Measurements from ENCODE around the gene ADCYAP1.
"Not testable (repeated sequence)": the region's sequence is repeated elsewhere in the genome, so short reads cannot be mapped to it uniquely, and the experiment has no call there.

The ADCYAP1 gene

DNA sequence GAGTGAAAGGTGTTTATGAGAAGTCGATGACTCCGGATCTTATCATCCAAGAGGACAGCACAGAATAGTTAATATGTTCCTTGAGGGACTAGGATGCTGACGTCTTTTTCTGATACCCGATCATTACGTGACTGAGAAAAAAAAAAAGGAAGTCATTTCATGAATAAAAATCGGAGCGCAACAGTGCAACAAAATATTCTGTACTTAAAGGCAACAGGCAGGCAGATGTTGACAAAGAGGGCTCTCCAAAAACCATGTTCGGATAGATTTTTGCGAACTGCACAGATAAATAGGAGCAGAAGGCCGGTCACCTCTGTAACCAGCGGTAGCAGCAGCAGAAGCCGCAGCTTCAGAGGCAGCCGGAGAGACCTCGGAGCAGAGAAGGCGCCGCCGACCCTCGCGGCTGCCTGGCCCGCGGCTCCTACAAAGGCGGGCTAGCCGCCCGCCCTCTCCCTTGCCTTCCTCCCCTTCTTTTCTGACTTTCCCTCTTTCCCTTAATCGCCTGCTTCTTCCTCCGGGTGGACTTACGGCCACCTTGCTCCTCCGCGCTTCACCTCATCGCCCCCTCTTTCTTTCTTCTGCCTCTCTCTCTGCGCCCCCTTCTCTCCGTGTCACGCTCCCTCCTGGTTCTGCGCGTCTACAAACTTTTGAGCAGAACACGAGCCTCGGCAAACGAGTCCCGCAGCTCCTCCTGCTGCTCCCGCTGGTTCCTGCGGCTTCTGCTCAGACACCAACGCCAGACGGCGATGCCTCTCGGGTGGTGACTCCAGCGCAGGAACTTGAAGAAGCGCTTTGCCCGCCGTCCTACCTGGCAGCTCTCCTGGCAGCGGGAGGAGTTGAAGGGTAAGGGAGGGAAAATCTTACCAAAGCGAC is at the start of gene ADCYAP1:
Gene ADCYAP1 (plus strand): TSS at position 654 of the 873 bp plus-strand sequence. CDS start 516 bp downstream, outside the sequence.
- peak; percentile 82 for DNase-seq (ENCODE audit: low spot score)

DNA sequence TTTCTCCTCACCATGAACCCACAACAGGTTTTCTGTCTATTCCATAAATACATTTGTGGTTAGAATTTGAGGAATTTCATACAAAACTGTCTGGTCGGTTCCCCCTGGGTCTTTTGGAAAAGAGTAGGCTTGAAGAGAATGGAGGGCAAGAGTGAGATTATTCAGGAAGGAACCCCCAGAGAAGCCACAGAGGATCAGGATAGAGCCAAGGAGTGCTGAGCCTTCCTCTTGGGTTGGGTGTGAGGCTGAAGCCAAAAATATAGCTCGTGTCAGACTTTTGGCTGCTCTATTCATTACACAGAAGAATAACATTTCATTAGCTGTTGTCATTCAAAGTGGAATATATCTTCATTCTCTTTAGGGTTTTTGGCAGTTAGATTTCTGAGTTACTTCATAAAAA is 46.7 kb upstream of the ADCYAP1 start:
- DNase-seq (ENCODE audit: low spot score), result no peak

DNA sequence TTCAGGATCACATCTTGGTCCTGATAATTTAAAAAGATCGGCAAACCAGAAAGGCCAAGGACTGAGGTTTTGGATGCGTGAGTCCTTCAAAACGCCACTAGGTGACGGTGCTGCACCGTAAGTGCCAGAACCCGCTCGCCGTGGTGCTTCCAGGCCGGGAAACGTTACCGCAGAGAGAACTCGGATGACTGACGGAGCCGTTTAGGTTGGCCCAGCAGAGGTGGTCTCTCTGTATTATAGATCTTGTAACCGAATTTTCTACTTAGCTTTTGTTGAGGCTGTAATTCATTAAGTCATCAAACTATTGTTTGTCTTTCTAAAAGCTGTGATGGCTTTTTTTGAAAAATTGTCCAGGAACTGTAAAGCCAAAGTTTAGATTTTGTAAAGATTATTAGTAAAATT is 39.8 kb upstream of the ADCYAP1 start:
- DNase-seq (ENCODE audit: low spot score), result peak; percentile 75

DNA sequence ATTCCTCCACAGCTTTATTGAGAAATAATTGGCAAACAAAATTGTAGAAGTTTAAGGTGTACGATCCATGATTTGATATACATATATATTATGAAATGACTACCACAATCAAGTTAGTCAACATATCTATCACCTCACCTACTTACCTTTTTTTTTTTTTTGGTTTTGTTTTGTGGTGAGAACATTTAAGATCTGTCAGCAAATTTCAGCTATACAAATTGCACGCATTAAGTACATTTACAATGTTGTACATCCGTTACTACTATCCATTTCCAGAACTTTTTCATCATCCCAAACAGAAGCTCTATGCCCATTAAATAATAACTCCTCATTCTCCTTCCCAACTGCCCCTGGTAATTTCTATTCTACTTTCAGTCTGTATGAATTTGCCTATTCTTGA is 37.4 kb upstream of the ADCYAP1 start:
- no peak for DNase-seq (ENCODE audit: low spot score)

DNA sequence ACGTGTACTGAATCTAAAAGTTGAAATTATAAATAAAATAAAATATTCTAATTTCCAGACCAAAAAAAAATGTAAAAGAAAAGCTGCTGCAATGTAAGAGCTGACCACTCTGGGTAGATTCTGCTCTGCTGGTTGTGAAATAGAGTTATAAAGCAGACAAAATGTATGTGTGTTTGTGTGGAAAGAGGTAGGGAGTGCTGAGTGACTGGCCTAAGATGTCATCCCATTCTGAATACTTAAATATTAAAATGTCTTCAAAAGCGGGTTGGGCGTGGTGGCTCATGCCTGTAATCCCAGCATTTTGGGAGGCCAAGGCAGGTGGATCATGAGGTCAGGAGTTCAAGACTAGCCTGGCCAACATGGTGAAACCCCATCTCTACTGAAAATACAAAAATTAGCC is 31.2 kb upstream of the ADCYAP1 start:
- not testable (repeated sequence) for DNase-seq (ENCODE audit: low spot score)

DNA sequence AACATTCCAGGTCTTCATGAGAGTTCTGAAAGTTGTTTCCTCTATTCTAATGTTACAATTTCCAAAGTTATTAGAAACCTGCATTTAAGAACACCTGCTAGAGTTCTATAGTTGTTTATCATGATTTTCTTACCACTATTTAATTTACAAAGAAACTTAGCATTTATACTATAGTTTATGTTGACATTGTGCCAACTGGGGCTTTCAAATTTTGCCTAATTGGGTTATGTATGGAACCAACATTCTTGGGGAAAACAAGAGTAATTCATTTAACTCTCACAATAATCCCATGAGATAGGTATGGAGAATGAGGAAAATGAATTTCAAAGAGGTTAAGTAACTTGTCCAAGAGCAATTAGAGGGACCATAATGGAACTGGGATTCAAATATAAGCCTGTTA is 28.8 kb upstream of the ADCYAP1 start:
- DNase-seq (ENCODE audit: low spot score), result no peak

DNA sequence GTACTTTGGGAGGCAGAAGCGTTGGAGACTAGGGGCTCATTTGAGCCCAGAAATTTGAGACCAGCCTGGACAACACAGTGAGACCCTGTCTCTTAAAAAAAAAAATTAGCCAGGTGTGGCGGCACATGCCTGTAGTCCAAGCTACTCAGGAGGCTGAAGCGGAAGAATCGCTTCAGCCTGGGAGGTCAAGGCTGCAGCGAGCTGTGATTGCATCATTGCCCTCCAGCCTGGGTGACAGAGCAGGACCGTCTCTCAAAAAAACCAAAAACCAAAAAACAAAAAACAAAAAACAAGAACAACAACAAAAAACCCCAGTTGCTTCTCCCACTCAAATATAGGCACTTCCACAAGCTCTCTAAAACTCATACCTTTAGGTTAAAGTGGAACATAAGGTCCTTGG is 27.4 kb upstream of the ADCYAP1 start:
- DNase-seq (ENCODE audit: low spot score), result no peak

DNA sequence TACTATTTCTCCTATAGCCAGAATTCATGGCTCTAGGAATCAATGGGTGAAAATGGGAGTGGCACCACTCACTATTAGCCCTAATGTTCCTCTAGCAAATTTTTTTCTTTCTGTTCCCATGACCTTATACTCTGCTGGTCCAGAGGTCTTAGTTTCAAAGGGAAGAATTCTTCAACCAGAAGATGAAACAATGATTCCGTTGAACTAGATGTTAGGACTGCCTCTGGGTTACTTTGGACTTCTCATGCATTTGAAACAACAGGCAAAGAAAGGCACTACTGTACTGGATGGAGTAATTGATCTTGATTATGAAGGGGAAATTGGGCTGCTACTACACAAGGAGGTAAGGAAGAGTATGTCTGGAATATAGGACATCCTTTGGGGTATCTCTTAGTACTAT is 18.6 kb upstream of the ADCYAP1 start:
- DNase-seq (ENCODE audit: low spot score), result no peak

DNA sequence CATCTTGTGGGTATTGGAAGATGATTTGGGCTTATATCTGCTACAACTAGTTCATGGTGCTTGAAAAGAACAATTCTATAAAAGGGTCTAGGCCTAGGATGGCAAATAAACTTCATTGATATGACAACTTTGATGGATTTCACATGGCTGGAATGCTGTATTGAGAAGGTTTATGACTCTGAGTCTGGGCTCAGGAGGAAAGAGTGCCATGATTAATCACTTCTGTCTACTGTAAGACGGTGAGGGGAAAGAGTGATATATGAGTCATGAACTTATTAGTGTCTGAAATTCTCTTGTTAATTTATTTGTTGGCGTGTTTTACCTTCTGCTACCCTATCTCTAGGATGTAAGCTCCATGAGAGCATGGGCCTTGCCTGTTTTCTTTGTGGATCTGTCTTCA is 17.0 kb upstream of the ADCYAP1 start:
- no peak for DNase-seq (ENCODE audit: low spot score)

DNA sequence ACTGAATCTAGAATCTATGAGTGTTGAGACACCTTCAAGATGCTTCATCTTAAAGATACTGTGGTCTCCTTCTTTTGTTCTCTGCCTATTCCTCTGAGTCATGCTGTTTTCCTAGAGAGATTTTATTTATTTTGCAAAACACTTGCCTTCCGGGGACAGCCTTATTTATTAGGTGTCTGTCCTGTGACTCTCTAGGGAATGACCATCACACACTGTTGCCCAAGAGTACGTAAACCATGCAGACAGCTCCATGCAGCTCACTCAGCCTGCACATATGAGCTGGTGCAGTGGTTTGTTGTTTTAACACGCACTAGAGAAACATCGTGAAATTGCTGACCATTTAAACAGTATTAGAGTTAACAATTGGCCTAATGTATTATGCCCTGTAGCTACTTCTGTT is 12.4 kb upstream of the ADCYAP1 start:
- DNase-seq (ENCODE audit: low spot score), result no peak

DNA sequence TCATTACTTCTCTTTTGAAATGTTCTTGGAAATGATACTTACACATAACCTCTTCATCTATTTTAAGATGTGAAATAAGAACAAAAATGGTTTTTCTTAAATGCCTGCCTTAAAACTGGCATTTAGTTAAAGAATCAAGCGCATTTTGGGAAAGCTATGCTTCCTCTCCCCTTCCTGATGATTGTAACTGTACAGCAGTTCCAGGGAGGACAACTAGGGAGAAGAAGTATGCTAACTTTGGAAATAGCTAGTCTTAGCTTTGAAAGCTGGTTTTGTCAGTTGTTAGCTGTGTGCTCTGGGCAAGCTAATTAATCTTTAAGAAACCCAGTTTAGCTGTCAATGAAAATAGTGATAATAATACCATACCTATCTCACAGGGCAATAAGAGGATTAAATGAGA is 8.4 kb upstream of the ADCYAP1 start:
- DNase-seq (ENCODE audit: low spot score), result no peak

DNA sequence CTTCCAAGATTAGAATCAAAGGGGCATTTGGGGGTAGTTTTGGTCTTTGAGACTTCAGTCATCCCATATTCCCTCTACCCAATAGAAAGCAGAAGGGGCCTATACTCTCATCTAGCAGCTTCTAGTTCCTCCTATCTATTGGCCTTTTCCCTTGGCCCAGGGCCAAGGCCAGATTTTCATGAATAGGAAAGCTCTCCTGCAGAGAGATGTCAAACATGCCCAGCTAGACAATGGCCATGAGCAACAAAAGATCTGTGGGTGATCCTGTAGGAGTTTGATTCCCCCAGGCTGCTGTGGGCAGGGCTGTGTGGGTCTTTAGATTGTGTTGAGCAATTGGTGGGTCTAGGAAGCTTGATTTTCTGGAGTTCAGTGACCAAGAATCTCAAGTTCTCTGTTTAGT is 2.9 kb upstream of the ADCYAP1 start:
- DNase-seq (ENCODE audit: low spot score), result no peak

DNA sequence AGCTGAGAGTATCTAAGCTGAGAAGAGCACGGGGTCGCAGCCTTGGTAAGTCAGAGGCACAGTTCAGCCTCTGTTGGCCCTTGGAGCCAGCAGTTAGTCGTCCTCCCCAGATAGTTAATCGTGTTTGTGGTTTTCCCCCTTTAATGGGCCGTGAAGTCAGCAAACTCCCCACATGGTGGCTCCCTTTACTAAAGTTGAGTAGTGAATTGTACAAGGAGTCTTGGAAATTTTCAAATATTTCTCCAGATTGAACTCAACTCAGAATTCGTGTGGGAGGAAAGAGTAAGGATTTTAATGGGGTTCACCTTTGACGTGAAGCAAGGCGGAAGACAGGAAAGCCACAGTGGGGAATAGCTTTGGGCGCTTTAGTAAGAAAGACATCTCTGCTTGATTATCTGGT is 2.4 kb upstream of the ADCYAP1 start:
- DNase-seq (ENCODE audit: low spot score), result peak; percentile 49

DNA sequence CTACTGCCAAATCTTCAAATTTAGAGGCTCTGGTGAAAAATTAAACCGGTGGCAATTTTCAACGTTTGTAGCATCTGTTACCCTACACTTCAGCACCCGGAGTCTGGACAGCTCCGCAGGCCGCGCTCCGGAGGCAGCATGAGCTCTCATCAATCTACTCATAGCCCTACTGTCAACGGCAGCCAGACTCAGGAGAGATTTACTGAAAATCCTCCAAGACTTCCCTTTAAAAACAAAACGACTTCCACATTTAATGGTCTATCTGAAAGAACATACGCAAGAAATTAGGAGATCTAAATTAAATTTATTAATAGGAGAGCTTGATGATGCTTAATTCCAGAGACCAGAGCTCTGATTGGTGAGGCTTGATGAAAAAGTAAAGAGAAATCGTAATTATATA is 970 bp upstream of the ADCYAP1 start:
- DNase-seq (ENCODE audit: low spot score), result peak; percentile 79

DNA sequence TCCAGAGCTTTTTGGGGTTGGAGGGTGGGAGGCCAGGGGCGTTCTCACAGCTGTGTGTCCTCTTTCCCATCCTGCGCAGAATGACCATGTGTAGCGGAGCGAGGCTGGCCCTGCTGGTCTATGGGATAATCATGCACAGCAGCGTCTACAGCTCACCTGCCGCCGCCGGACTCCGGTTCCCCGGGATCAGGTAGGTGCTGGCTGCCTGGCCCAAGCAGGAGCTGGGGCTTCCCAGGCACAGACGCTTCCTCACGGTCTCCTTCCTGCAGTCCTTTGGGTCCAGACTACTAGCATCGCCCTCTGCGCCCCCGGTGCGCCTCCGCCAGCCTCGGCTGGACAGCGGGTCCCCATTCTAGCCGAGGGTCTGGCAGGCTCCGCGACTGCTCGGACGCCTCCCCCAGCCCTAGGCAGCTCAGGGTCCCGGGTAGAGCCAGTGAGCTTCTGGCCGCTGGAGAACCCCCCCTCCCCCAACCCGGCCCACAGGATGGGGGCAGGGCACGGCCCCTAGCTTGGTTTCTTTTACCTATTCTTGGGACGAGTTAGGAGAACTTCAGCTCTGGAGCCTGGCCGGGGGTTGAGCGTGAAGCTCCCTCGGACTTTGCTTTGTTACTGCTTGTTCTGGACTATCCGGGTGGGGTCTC is 756 bp downstream of the ADCYAP1 start:
- DNase-seq (ENCODE audit: low spot score), result peak; percentile 46

DNA sequence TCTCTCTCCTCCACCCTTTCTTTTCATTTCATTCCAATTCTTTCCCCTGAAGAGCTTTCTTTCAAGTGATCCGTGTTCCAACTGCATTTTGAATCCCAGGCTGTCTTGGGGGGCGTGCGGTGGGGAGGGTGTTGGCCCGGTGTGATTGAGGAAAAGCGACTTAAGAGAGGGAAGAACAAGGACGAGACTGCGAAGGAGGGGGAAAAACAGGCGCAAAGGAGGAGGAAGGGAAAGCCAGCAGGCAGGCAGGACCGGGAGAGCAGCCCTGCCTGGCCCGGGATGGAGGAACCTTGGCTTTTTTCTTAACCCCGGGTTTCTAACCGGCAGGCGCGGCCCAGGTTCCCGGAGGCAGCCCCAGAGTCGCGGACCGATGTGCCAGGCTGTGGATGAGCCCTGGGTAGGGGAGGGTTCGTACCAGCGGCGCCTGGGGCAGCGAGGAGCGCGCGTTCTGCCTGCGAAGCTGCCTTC is 1.3 kb downstream of the ADCYAP1 start:
- DNase-seq (ENCODE audit: low spot score), result peak; percentile 62

DNA sequence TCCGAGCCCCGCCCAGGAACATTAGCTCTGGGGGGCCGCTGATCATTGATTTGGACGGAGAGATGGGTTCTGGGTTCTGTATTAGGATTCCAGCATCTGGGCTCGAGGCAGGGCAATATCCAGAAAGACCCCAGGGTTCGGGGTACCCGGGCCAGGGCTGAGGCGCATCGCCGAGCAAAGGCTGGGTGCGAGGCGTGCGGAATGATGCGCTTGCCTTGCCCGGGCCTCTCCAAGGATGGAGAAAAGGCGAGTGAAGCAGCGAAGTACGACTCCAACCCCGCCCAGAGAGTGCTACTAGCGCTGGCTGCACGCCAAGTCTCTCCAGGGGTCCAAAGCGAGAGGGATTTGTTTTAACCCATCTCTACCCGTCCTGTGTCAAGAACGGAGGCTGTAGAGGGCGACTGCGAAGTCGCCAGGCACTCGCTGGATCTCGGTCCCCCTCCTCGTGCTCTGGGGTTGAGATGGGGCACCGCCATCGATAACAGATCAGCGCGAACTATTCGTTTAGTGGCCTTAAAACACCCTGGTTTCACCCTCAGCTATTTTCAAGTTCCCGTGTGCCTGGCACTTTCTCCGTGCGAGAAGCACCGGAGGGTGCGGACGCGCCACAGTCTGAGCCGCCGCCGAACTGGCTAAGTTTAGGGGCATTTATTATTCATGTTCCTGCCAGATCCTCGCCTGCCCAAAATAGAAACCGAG is 1.9 kb downstream of the ADCYAP1 start:
- DNase-seq (ENCODE audit: low spot score), result peak; percentile 66

DNA sequence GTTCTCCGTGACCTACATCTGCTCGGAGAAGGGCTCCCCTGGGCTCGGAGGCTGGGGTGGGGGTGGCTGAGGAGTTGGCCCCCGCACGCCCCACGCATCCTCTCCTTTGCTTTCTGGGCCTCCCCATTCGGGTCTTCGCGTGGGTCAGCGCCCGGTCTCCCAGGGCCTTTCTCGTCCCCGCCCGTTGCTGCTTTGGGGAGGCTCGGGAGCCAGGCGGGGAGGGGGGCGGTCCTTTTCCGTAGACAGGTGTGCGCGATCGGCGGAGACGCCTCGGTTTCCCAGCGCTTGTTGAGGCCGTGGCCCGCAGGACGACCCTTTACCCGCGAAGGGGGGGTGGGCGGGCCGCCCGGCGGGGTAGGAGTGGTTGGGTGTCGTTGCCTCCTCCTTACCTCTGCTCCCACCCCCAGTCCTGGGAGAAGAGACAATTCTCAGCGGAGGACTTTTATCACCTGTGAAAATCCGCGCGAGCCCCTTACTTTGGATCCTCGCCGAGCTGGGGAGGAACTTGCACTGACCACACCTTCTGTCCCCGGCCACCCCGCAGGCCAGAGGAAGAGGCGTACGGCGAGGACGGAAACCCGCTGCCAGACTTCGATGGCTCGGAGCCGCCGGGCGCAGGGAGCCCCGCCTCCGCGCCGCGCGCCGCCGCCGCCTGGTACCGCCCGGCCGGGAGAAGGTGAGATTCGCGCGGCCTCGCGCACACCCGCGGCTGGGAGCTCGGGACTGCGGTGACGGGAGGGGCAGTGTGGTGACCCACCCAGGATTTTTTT is 2.6 kb downstream of the ADCYAP1 start:
- peak; percentile 68 for DNase-seq (ENCODE audit: low spot score)

DNA sequence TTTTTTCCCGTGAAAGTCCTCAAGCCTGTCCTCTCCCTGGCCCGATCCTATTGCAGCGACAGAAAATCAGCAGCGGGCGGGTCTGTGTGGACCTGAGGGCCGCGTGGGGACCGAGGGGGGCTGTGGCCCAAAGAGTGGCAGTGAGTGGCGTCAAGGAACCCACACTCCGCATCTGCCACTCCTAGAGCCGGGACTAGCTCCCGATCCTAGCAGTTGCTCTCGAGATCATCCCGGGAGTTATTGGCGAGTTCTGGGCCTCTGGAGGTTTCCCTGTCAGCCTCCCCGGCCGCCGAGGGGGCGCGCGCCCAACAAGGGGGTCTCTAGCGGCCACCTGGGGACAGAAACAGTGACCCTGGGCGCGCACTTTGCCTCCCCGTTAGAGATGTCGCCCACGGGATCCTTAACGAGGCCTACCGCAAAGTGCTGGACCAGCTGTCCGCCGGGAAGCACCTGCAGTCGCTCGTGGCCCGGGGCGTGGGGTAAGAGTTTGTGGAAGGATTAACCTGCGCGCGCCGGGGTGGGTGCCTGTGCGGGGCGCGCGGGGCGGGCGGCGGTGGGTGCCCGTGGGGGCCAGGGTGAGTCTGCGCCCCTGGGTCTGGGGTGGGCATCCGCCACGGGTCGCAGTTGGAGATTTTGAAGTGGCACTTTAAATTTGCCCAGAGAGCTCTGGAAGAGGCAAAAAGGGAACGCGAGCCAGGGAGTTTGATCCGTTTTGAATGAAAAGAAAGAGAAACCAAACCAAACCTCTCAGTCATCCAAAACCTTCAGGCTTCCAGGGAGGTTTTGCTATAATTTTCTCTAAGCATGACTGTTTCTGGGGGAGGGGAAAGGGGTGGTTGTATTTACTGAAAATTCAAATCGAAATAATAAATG is 3.5 kb downstream of the ADCYAP1 start:
- DNase-seq (ENCODE audit: low spot score), result peak; percentile 57

DNA sequence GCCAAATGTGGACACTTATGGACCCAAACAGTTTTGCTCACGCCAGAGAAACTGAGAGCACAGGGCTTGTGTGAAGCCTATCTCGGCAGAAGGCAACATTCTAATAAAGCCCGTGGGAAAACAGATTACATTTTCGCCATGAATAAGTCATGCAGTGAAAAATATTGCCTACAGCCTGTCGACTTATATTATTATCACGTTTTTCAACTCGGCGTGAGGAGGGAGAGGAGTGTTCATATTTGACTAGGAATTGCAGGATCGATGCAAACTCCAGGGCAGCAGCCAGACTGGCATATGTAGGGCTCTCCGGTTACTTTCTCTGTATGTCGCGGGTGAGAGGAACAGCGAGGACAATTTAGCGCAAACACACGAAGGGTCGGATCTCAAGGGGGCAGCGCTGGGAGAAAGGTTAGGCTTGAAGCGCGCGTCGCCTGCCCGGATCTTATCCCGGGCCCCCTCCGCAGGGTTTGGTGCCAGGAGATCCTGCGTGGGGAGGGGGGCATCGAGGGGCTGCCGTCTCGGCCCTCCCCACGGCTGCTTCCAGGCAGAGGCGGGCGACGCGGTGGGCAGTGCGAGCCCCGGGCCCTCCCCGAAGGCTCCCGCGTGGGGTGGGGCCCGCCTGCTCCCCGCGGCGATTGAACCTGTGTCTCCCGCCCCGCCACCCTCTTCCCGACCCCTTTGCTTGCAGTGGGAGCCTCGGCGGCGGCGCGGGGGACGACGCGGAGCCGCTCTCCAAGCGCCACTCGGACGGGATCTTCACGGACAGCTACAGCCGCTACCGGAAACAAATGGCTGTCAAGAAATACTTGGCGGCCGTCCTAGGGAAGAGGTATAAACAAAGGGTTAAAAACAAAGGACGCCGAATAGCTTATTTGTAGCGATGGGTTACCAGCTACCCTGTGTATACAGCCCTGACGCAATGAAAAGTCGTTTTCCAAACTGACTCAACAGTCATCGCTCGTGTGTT is 4.4 kb downstream of the ADCYAP1 start:
- peak; percentile 59 for DNase-seq (ENCODE audit: low spot score)
